ENCODE data around the gene LONRF3.

DNA sequence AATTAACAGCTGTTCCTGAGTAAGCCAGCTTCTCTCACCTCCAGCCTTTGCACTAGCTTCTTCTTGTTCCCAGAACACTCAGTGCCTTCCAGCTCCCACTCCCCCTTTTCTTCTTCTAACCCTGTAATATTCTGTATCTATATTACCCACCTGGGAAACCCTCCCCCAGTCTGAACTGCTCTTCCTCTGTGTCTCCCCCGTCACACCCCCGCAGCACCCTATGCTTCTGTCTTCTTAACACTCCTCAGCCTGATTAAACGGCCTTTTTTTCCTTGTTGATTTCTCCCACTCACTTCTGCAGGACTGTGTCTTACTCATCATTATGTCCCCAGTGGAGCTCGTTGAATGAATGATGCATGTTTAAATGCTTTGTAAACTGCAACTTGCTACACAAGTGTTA, 9.0 kb upstream of the LONRF3 start:
- TF ChIP-seq, protein P1, sequence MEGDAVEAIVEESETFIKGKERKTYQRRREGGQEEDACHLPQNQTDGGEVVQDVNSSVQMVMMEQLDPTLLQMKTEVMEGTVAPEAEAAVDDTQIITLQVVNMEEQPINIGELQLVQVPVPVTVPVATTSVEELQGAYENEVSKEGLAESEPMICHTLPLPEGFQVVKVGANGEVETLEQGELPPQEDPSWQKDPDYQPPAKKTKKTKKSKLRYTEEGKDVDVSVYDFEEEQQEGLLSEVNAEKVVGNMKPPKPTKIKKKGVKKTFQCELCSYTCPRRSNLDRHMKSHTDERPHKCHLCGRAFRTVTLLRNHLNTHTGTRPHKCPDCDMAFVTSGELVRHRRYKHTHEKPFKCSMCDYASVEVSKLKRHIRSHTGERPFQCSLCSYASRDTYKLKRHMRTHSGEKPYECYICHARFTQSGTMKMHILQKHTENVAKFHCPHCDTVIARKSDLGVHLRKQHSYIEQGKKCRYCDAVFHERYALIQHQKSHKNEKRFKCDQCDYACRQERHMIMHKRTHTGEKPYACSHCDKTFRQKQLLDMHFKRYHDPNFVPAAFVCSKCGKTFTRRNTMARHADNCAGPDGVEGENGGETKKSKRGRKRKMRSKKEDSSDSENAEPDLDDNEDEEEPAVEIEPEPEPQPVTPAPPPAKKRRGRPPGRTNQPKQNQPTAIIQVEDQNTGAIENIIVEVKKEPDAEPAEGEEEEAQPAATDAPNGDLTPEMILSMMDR (optimal IDR thresholded peaks at IDR 0.05 in 1 of 3, IDR thresholded peaks at IDR 0.05 in 1 of 3, conservative IDR thresholded peaks at IDR 0.05 in 1 of 3; ENCODE audit: extremely low read depth in 1 of 3, insufficient read depth in 2 of 3, low read length in 3 of 3): no peak
- no peak for TF ChIP-seq EZH2 (IDR thresholded peaks at IDR 0.05; ENCODE audit: low read length)
